Measurements from ENCODE around the gene TRIM63. TPM values are rescaled to one million over a fixed set of nuclear protein-coding genes. Genes with fewer than 3 reads are reported as not detected.

Gene TRIM63
- total and polyA plus RNA-seq, 9 of the 15 experiments (the other 6 are each of a cell fraction or from before 2014, with no cell fraction given) = 0.08 to 0.57 (median 0.36) TPM

DNA sequence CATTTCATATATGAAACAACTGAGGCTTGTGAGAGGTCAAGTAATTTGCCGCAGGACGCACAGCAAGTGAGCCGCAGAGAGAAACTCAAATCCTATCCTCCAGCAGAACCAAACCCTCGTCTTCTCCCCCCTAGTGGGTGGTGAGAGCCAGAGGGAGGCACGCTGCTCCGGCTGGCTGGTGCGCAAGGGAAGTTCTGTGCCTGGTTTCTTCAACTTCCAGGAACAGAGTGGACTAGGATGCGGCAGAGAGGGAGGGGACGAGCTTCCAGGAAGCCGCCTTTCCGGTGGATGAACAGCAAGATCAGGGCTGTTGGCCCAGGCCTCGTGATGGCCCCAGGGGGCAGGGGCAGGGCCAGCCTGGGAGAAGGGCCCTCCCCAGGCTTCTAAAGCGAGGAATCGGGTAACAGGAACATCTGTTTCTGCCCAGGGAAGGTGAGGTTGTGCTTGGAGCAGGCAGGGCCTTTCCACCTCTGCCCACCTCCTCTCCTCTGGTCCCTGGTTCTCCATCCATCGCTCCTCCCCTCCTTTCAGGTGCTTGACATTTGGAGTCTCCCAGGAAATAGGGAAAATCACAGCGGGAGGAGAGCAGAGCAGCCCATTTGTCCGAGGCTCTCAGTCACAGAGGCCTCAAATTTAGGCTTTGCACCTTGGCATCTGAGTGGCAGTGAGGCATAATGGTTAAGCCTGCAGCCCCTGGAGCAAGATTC lies 27.4 kb upstream of the TRIM63 start (continued):
- TF ChIP-seq, protein P1, sequence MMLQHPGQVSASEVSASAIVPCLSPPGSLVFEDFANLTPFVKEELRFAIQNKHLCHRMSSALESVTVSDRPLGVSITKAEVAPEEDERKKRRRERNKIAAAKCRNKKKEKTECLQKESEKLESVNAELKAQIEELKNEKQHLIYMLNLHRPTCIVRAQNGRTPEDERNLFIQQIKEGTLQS (IDR thresholded peaks at IDR 0.05) = no peak
- TF ChIP-seq, protein P1 (CRISPR knock-in tag; conservative IDR thresholded peaks at IDR 0.05) = no peak
- peak; percentile 47; the same call in 1 of the 2 replicates for TF ChIP-seq EP400 (IDR thresholded peaks at IDR 0.05)
- peak; percentile 41 for TF ChIP-seq RBBP5 (IDR thresholded peaks at IDR 0.05; ENCODE audit: borderline replicate concordance, insufficient read depth, low read length, poor library complexity, severe bottlenecking)
- peak; percentile 79 for TF ChIP-seq SMAD4 (CRISPR knock-in tag; conservative IDR thresholded peaks at IDR 0.05)
- TF ChIP-seq, protein P2, sequence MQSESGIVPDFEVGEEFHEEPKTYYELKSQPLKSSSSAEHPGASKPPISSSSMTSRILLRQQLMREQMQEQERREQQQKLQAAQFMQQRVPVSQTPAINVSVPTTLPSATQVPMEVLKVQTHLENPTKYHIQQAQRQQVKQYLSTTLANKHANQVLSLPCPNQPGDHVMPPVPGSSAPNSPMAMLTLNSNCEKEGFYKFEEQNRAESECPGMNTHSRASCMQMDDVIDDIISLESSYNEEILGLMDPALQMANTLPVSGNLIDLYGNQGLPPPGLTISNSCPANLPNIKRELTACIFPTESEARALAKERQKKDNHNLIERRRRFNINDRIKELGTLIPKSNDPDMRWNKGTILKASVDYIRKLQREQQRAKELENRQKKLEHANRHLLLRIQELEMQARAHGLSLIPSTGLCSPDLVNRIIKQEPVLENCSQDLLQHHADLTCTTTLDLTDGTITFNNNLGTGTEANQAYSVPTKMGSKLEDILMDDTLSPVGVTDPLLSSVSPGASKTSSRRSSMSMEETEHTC (IDR thresholded peaks at IDR 0.05) = peak; percentile 55; the same call in 1 of the 2 replicates
- peak; percentile 1; the same call in 1 of the 2 replicates for TF ChIP-seq JUN (IDR thresholded peaks at IDR 0.05; ENCODE audit: borderline replicate concordance, low read depth, low read length)
- TF ChIP-seq JUN (CRISPR knock-in tag; IDR thresholded peaks at IDR 0.05; ENCODE audit: borderline replicate concordance) = no peak
- TF ChIP-seq ARID1B (IDR thresholded peaks at IDR 0.05) = peak; percentile 37; the same call in 1 of the 2 replicates
- peak; percentile 64; the same call in 1 of the 2 replicates for TF ChIP-seq TOE1 (IDR thresholded peaks at IDR 0.05; ENCODE audit: borderline replicate concordance)
- TF ChIP-seq TOE1 (CRISPR knock-in tag; IDR thresholded peaks at IDR 0.05; ENCODE audit: borderline replicate concordance, low read depth) = no peak
- 0 out of 2 replicates have a peak, but pooled peaks have one; percentile 20 for TF ChIP-seq TARDBP (IDR thresholded peaks at IDR 0.05)
- TF ChIP-seq MAZ (CRISPR knock-in tag; conservative IDR thresholded peaks at IDR 0.05 in 1 of 2, IDR thresholded peaks at IDR 0.05 in 1 of 2) = peak; percentile 38 to 90; a peak in 2 of 4 replicates
- peak; percentile 38; the same call in 1 of the 2 replicates for TF ChIP-seq TFAP4 (CRISPR knock-in tag; IDR thresholded peaks at IDR 0.05; ENCODE audit: borderline replicate concordance)
- TF ChIP-seq E2F3 (CRISPR knock-in tag; IDR thresholded peaks at IDR 0.05) = 0 out of 2 replicates have a peak, but pooled peaks have one; percentile 19
- no peak for TF ChIP-seq ZNF778 (CRISPR knock-in tag; IDR thresholded peaks at IDR 0.05)
- TF ChIP-seq JUND (IDR thresholded peaks at IDR 0.05; ENCODE audit: borderline replicate concordance, low read depth, low read length) = peak; percentile 21; the same call in 1 of the 2 replicates
- TF ChIP-seq JUND (tag; IDR thresholded peaks at IDR 0.05; ENCODE audit: borderline replicate concordance, low read depth, low read length) = no peak; the same call in 2 of the 3 replicates
- peak; percentile 21 to 47 (median 41); a peak in 3 of 6 replicates for TF ChIP-seq CTCF (IDR thresholded peaks at IDR 0.05 in 2 of 3, conservative IDR thresholded peaks at IDR 0.05 in 1 of 3; ENCODE audit: insufficient read depth in 2 of 3, low read depth in 1 of 3, low read length in 3 of 3)
- peak; percentile 43; the same call in 1 of the 2 replicates for TF ChIP-seq HOXB6 (CRISPR knock-in tag; IDR thresholded peaks at IDR 0.05; ENCODE audit: borderline replicate concordance)
- TF ChIP-seq ZNF583 (CRISPR knock-in tag; IDR thresholded peaks at IDR 0.05) = 0 out of 2 replicates have a peak, but pooled peaks have one; percentile 56
